Stomach (tissue), 9 donors: ENCODE results near the gene KLHL42. TPM values are rescaled to one million over a fixed set of nuclear protein-coding genes. Genes with fewer than 3 reads are reported as not detected.
A peak's percentile ranks its signal among the peaks of the same experiment; 100 is the strongest.

Experiments
- DNase-seq, 2 donors: peaks; one replicate each; pipeline versions ENCODE4 v3.0.0 to v3.0.0-alpha.2; 2013 to 2019
- H3K27ac ChIP-seq, 5 donors: fragments of 200-600 bp in 4 of 5; sonication (generic) in 4 of 5; one replicate each; pipeline ENCODE4 v1.5.1; 2013 to 2019; ENCODE audit warnings: mild to moderate bottlenecking in 1 of 5, moderate library complexity in 1 of 5
- H3K27me3 ChIP-seq, 3 donors: fragments of 200-600 bp; sonication (generic); one replicate each; pipeline ENCODE4 v1.5.1; 2017 to 2019; ENCODE audit warnings: mixed run types in 1 of 3
- H3K36me3 ChIP-seq, 4 donors: fragments of 200-600 bp; sonication (generic); 1 replicate in 3 of 4; 2 replicates in 1 of 4; pipeline ENCODE4 v1.5.1; 2016 to 2019
- H3K4me1 ChIP-seq, 4 donors: fragments of 200-600 bp; sonication (generic); one replicate each; pipeline ENCODE4 v1.5.1; 2016 to 2019
- H3K4me3 ChIP-seq, 4 donors: fragments of 200-600 bp; sonication (generic) in 3 of 4; one replicate each; pipeline ENCODE4 v1.5.1; 2016 to 2019; ENCODE audit warnings: mild to moderate bottlenecking in 1 of 4
- H3K9me3 ChIP-seq, 4 donors: fragments of 200-600 bp; sonication (generic); one replicate each; pipeline ENCODE4 v1.5.1; 2016 to 2019
- EP300 ChIP-seq: sonication (generic); formaldehyde crosslinking; IDR thresholded peaks from one replicate; pipeline ENCODE4 v1.6.1; 2017; ENCODE audit warnings: antibody characterized with exemption
- POLR2A ChIP-seq, 4 donors: fragments of 450-650 bp; IDR thresholded peaks; one replicate each; pipeline ENCODE4 v1.6.1; 2016; ENCODE audit warnings: antibody characterized with exemption in 4 of 4, control low read depth in 2 of 4, mild to moderate bottlenecking in 1 of 4, moderate library complexity in 1 of 4
- POLR2AphosphoS5 ChIP-seq, 3 donors: sonication (generic); formaldehyde crosslinking; IDR thresholded peaks; one replicate each; pipeline ENCODE4 v1.6.1; 2016; ENCODE audit warnings: antibody characterized with exemption in 3 of 3
- WGBS, 5 donors: extraction: QIAGEN DNeasy Blood & Tissue Kit in 3 of 5; methylation state at CpG; one replicate each; pipeline versions ENCODE4 v1.1.5 to v1.1.7; 2013 to 2018; 5-methylcytosine and 5-hydroxymethylcytosine counted together
- intact Hi-C: fragments of 100-400 bp; cut with DNase I; formaldehyde crosslinking; loops from one replicate; pipeline ENCODE4 v1.15.1; 2023; ENCODE audit warnings: low total_unique reads
- polyA plus RNA-seq, 3 donors: library from polyadenylated mRNA; stranded (reverse); fragments of 200-250 nt; gene quantifications; one replicate each; pipeline ENCODE4 v1.2.3, GENCODE V29; 2013
- total RNA-seq, 5 donors: library from RNA; depleted of rRNA; stranded (reverse); fragments of >200 nt; gene quantifications; one replicate each; pipeline versions ENCODE4 v1.1.0 to v1.2.3, GENCODE V29; 2014 to 2016
- TF ChIP-seq, protein P1 (sequence below), 7 experiments: fragments of 450-650 bp in 4 of 7; fragments of 200-600 bp in 3 of 7; sonication (generic) in 3 of 7; IDR thresholded peaks; one replicate each; pipeline ENCODE4 v1.5.1; 2016 to 2019; ENCODE audit warnings: antibody characterized with exemption in 7 of 7, control low read depth in 2 of 7, mild to moderate bottlenecking in 1 of 7
- donor health status: healthy with polysubstance abuse.
- donor health status: Bipolar disorder and iron deficiency.
- donor health status: healthy.

KLHL42 gene
- total and polyA plus RNA-seq, 8 donors, result 5.1 to 141 (median 16.7) TPM

DNA sequence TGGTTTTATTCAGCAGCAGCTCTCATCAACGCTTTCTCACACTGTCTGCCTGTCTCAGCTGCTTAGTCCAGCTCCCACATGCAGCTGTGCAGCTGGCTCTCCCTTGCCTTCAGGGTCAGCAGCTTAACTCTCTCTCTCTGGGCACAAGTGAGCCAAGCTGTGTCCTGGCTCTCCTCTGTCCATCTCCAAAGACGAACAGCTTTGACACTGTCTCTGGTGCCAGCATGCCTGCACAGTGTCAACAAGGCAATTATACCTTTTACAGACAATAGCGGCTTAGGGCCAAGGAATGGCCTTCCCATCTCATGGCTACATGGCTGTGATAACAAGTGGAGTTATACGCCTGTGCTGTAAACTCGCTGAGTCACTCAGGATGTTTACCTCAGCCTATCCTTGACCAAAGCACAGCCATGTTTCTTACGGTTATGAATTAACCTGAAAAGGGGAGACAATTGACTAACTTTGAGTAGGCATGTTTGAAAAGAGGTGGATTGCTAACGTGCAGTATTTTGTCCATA lies 38.4 kb downstream of the KLHL42 start:
- TF ChIP-seq POLR2AphosphoS5 (IDR thresholded peaks at IDR 0.05) (peak in 2 of 3 donors; percentile 16 to 57), EP300 (no peak), POLR2A (IDR thresholded peaks at IDR 0.05) (no peak)
- no peaks in the 10 kb centered on the region for H3K27me3 ChIP-seq
- intact Hi-C loops, result loop anchor here (10.0 kb wide), 1 partner anchor 84 kb away; no protein-coding TSS in a partner anchor
- H3K9me3 ChIP-seq, result no peaks in the 10 kb centered on the region
- DNase-seq, result peak in 1 of 2 donors; percentile 14
- no peak overlapping the region for H3K4me3 ChIP-seq
- H3K4me1 ChIP-seq, result peaks cover 4 to 14% (median 9%) of the 10 kb centered on the region in 4 donors
- H3K36me3 ChIP-seq, result no peaks in the 10 kb centered on the region
- 57 to 78% (median 70%) methylated on average over 7 of the region's 7 CpGs for WGBS, 5 donors
- H3K27ac ChIP-seq, result peak overlapping the region in 2 of 5 donors; percentile 23 to 48

DNA sequence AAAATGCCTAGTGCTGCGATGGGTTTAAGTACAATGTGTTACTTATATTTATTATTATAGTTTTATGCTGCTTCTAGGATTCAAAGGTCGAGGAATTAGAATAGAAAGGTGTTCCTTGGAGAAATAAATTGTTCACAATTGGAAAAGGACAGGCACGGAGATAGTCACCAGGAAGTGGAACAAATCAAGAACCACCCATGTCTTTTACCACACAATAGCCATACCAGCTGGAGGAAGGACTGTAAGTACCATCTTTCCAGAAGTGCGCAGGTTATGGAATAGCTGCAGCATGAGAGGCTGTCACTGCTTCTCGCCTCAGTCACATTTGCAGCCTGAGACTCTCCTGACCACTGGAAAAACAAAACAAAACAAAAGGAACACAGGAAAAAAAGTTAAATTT lies 40.5 kb downstream of the KLHL42 start:
- WGBS, 5 donors, result 75 to 82% (median 78%) methylated on average over 5 of the region's 5 CpGs
- Histone ChIP-seq H3K4me3 (no peak overlapping the region), H3K27me3 (no peaks in the 10 kb centered on the region), H3K36me3 (no peaks in the 10 kb centered on the region), H3K27ac (no peak overlapping the region), H3K9me3 (no peaks in the 10 kb centered on the region), H3K4me1 (peaks cover 4 to 14% (median 7%) of the 10 kb centered on the region in 4 donors)
- intact Hi-C loops, result no loop called here
- no peak for DNase-seq
- TF ChIP-seq EP300 (no peak), POLR2AphosphoS5 (IDR thresholded peaks at IDR 0.05) (no peak), POLR2A (IDR thresholded peaks at IDR 0.05) (no peak)
- TF ChIP-seq, protein P1, sequence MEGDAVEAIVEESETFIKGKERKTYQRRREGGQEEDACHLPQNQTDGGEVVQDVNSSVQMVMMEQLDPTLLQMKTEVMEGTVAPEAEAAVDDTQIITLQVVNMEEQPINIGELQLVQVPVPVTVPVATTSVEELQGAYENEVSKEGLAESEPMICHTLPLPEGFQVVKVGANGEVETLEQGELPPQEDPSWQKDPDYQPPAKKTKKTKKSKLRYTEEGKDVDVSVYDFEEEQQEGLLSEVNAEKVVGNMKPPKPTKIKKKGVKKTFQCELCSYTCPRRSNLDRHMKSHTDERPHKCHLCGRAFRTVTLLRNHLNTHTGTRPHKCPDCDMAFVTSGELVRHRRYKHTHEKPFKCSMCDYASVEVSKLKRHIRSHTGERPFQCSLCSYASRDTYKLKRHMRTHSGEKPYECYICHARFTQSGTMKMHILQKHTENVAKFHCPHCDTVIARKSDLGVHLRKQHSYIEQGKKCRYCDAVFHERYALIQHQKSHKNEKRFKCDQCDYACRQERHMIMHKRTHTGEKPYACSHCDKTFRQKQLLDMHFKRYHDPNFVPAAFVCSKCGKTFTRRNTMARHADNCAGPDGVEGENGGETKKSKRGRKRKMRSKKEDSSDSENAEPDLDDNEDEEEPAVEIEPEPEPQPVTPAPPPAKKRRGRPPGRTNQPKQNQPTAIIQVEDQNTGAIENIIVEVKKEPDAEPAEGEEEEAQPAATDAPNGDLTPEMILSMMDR (IDR thresholded peaks at IDR 0.05), result no peak

DNA sequence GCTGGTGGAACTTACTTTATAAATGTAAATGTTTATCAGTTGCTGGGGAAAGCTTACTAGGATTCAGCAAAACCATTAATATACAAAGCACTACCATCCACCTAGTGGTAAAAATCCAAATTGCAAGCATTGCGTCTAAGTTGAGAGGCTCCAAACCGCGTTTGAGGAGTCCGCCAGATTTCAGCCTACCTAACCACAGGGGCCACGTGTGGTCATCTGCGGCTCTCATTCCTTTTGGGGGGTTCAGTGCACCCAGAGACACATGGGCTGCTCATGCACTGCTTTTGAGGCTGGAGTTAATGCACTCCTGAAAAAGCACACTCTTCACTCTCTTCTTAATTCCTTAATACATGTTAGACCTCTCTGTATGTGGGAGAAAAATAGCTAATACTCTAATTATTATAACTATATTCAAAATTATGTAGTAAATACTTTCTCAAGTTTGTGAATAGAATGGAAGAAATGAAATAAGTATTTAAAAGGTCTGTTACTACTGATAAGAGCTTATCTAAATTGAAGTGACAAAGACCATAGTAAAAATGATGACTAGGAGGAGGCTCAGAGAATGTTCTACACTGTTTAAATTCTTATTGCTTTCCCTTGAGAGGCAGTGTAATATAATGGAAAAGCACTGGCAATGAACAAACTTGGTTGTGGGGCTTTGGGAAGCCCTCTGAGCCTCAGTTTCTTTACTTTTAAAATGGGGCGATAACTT lies 41.4 kb downstream of the KLHL42 start:
- Histone ChIP-seq H3K9me3 (no peaks in the 10 kb centered on the region), H3K4me3 (no peak overlapping the region), H3K27ac (no peak overlapping the region), H3K4me1 (peaks cover 4 to 14% (median 7%) of the 10 kb centered on the region in 4 donors), H3K27me3 (no peaks in the 10 kb centered on the region), H3K36me3 (no peaks in the 10 kb centered on the region)
- DNase-seq, result peak; percentile 29 to 88
- intact Hi-C loops, result no loop called here
- TF ChIP-seq EP300, result no peak
- TF ChIP-seq, protein P1 (IDR thresholded peaks at IDR 0.05), result peak in 5 of 7 experiments; percentile 65 to 89 (median 74)
- 14 to 15% (median 14%) methylated on average over 7 of the region's 7 CpGs for WGBS, 5 donors

DNA sequence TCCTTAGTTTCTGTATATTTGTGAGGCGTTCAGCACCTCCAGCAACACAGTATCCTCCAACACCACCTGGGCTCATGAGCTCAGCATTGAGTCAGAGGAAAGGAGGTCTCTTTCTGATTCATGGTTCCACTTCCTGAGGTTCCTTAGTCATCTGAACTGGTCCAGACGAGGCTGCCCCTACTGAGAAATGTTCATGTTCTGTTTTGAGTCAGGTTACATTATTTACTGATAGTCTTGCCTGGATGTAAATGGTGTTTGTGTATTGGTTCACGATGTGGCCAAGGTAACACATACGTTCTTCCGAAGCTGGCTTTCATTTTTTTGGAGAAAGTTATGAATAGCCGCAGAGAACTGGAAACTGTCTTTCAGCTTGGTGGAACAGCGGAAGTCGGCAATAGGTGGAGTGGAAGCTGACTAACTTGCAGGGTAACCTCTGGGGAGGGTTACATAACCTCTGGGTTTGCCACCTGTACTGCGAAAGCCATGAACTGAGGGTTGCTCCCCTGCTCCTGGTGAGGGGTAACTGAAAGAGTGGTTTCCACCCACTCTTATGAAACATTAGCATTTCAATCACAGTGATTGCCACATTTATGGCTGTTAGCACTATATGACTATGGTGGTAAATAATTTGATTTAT lies 42.2 kb downstream of the KLHL42 start:
- Histone ChIP-seq H3K9me3 (no peaks in the 10 kb centered on the region), H3K4me1 (peaks cover 4 to 14% (median 7%) of the 10 kb centered on the region in 4 donors), H3K4me3 (no peak overlapping the region), H3K27ac (no peak overlapping the region), H3K27me3 (no peaks in the 10 kb centered on the region), H3K36me3 (no peaks in the 10 kb centered on the region)
- TF ChIP-seq, protein P1 (IDR thresholded peaks at IDR 0.05), result no peak
- no peak for TF ChIP-seq EP300
- TF ChIP-seq POLR2A (IDR thresholded peaks at IDR 0.05), result no peak
- TF ChIP-seq POLR2AphosphoS5 (IDR thresholded peaks at IDR 0.05), result no peak
- WGBS, 5 donors, result 68 to 77% (median 71%) methylated on average over 9 of the region's 9 CpGs
- no peak for DNase-seq
- intact Hi-C loops, result no loop called here
